ENCODE measurements around the gene TIAM2.
"Not testable (repeated sequence)": the region's sequence is repeated elsewhere in the genome, so short reads cannot be mapped to it uniquely, and the experiment has no call there.

The TIAM2 gene

GRCh38 chr6:155268088-155268867, 273.2 kb downstream of the TIAM2 start:
- not testable (repeated sequence) for DNase-seq

GRCh38 chr6:155269765-155270164, 274.6 kb downstream of the TIAM2 start:
- no peak for DNase-seq

GRCh38 chr6:155270561-155271091, 275.5 kb downstream of the TIAM2 start:
- no peak for DNase-seq

- DNase-seq: no peak
Observed at GRCh38 chr6:155271145-155271544, 276.0 kb downstream of the TIAM2 start.

GRCh38 chr6:155272353-155273232, 277.5 kb downstream of the TIAM2 start:
- no peak for DNase-seq

GRCh38 chr6:155273431-155273830, 278.3 kb downstream of the TIAM2 start:
- DNase-seq: no peak

GRCh38 chr6:155274106-155274505, 279.0 kb downstream of the TIAM2 start:
- no peak for DNase-seq

GRCh38 chr6:155274533-155274932, 279.4 kb downstream of the TIAM2 start:
- no peak for DNase-seq

GRCh38 chr6:155275808-155276480, 280.8 kb downstream of the TIAM2 start:
- DNase-seq: no peak

- no peak for DNase-seq
Observed at GRCh38 chr6:155276638-155277037, 281.5 kb downstream of the TIAM2 start.

- DNase-seq: no peak
Observed at GRCh38 chr6:155278319-155279049, 283.4 kb downstream of the TIAM2 start.

- DNase-seq: no peak
Observed at GRCh38 chr6:155284775-155285174, 289.7 kb downstream of the TIAM2 start.

- no peak for DNase-seq
Observed at GRCh38 chr6:155287762-155288161, 292.6 kb downstream of the TIAM2 start.

- DNase-seq: no peak
Observed at GRCh38 chr6:155290491-155290890, 295.4 kb downstream of the TIAM2 start.

- no peak for DNase-seq
Observed at GRCh38 chr6:155291291-155291690, 296.2 kb downstream of the TIAM2 start.

GRCh38 chr6:155292711-155293110, 297.6 kb downstream of the TIAM2 start:
- DNase-seq: no peak

GRCh38 chr6:155297669-155298068, 302.6 kb downstream of the TIAM2 start:
- DNase-seq: no peak

- DNase-seq: no peak
Observed at GRCh38 chr6:155301867-155302266, 306.8 kb downstream of the TIAM2 start.

- no peak for DNase-seq
Observed at GRCh38 chr6:155303361-155303870, 308.3 kb downstream of the TIAM2 start.

- DNase-seq: no peak
Observed at GRCh38 chr6:155306958-155307357, 311.8 kb downstream of the TIAM2 start.

All from NCI-H1105 treated with DMSO at 0.1 percent for 48 hours (cell line).